AG04449 (cell line): ENCODE data around the gene CLDN25.
"Not testable (repeated sequence)": the region's sequence is repeated elsewhere in the genome, so short reads cannot be mapped to it uniquely, and the experiment has no call there.

Source experiments
- CTCF ChIA-PET: fragments of 350-600 bp; formaldehyde crosslinking; extraction: SDS; loops from one replicate; lab custom pipeline; 2021; ENCODE audit warnings: antibody characterized with exemption; lab: Yijun Ruan, JAX
- POLR2A ChIA-PET: fragments of 400-600, 350-600 bp; formaldehyde crosslinking; extraction: SDS; loops from one replicate; lab custom pipeline; 2020; ENCODE audit warnings: antibody characterized with exemption, inconsistent platforms; lab: Yijun Ruan, JAX
- DNase-seq: peaks from one replicate; pipeline ENCODE4 v3.0.0-alpha.2; 2010; ENCODE audit warnings: low read depth, low spot score
- H3K4me3 ChIP-seq: 2 replicates; pipeline ENCODE4 v1.5.1; 2011; ENCODE audit warnings: low read depth, mild to moderate bottlenecking, control low read depth, low read length
- CTCF ChIP-seq: IDR thresholded peaks from one replicate; pipeline ENCODE4 v1.5.1; 2011; ENCODE audit warnings: mild to moderate bottlenecking, moderate library complexity, low read length, control low read depth, inconsistent platforms; ENCODE audit not compliant: insufficient read depth; ENCODE audit errors: missing control alignments

CLDN25 gene

GRCh38 chr11:113778111-113778910, 1.3 kb upstream of the CLDN25 start:
- CTCF ChIA-PET, result no interaction called here
- no peak overlapping the region for H3K4me3 ChIP-seq
- DNase-seq, result no peak
- no peak for TF ChIP-seq CTCF
- POLR2A ChIA-PET, result no interaction called here

- TF ChIP-seq CTCF, result no peak
- CTCF ChIA-PET, result interaction anchor here (0.8 to 2.2 kb wide), 3 partner anchors 8 to 25 kb away, joined by 3 to 10 read pairs (median 9); partner anchors contain the start of gene ZW10
- H3K4me3 ChIP-seq, result no peak overlapping the region
- POLR2A ChIA-PET, result no interaction called here
- DNase-seq, result no peak
Measured at GRCh38 chr11:113781682-113782081, 2.1 kb downstream of the CLDN25 start.

DNA sequence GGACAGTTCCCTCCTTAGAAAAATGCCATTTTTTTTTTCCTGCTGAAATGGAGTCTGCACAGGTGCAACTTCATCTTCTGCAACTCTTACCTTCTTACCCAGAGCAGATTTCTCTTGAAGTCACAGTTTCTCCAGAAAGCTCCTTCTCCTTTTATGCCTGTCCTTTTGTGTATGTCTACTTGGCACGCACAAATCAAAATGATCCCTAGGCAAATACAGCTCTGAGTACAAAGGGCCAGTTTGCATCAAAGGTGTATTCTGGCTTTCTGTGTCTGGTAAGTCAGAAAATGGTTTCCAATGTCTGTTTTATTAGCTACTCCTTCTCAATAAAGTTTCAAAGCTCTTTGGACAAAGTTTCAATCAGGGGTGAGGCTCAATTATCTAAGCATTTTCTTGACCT, 2.5 kb downstream of the CLDN25 start:
- ChIA-PET POLR2A (no interaction called here), CTCF (interaction anchor here (0.8 to 2.2 kb wide), 3 partner anchors 9 to 24 kb away, joined by 3 to 10 read pairs (median 9); partner anchors contain the start of gene ZW10)
- no peak for DNase-seq
- TF ChIP-seq CTCF, result no peak
- no peak overlapping the region for H3K4me3 ChIP-seq

GRCh38 chr11:113789016-113789415, 9.4 kb downstream of the CLDN25 start:
- DNase-seq, POLR2A ChIA-PET, H3K4me3 ChIP-seq, CTCF ChIA-PET: not testable (repeated sequence)

DNA sequence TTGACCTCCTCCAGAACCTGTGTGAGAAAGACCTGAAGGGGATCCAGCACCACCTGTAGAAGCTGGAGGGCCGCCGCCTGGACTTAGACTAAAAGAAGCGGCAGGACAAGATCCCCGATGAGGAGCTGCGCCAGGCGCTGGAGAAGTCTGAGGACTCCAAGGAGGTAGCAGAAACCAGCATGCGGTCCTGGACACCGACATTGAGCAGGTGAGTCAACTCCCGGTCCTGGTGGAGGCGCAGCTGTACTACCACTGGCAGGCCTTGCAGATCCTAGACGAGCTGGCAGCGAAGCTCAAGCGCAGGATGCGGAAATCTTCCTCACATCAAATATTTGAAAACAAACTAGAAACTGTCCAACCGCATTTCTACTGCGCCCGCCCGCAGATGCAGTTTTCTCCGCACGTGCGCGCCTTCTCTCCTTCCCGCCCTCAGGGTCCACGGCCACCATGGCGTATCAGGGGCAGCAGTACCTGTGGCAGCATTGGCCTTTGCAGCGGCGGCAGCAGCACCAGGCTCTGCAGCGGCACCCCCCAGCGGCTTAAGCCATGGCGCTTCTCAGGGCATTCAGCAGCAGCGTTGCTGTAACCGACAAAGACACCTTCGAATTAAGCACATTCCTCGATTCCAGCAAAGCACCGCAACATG, 10.2 kb downstream of the CLDN25 start:
- POLR2A ChIA-PET, result no interaction called here
- H3K4me3 ChIP-seq, result no peak overlapping the region
- DNase-seq, result no peak
- no peak for TF ChIP-seq CTCF
- CTCF ChIA-PET, result interaction anchor here (0.6 kb wide), 1 partner anchor 1563 kb away, joined by 3 read pairs; the partner anchor contains the start of gene PTS

GRCh38 chr11:113796663-113797259, 17.2 kb downstream of the CLDN25 start:
- POLR2A ChIA-PET, result no interaction called here
- no peak for DNase-seq
- peak; percentile 62 for TF ChIP-seq CTCF

More at GRCh38 chr11:113796663-113797259, 17.2 kb downstream of the CLDN25 start:
- CTCF ChIA-PET, result interaction anchor here (1.0 to 4.9 kb wide), 21 partner anchors 9 to 507 kb away, joined by 3 to 26 read pairs (median 3); partner anchors contain the start of gene ZW10
- H3K4me3 ChIP-seq, result no peak overlapping the region
